Measurements from ENCODE around the gene LRP1B.

The LRP1B gene

DNA sequence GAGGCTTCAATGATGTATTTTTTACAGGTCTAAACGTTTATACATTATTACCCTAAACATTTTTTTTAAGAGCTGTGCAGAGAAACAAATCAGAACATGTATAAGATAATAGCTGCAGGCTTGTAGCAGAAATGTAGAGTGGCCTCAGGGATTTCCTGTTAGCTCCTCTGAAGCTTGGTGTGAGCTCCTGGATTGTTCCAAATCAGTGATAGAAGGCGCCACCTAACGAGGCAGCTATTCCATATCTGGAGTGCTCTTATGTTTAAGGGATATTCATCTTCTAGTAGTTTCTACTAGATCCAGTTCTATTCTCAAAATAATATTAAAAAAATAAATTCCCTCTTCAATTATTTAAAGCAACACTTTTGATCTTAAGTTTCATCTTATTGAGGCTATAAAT lies 93.1 kb downstream of the LRP1B start:
- DNase-seq, result no peak

DNA sequence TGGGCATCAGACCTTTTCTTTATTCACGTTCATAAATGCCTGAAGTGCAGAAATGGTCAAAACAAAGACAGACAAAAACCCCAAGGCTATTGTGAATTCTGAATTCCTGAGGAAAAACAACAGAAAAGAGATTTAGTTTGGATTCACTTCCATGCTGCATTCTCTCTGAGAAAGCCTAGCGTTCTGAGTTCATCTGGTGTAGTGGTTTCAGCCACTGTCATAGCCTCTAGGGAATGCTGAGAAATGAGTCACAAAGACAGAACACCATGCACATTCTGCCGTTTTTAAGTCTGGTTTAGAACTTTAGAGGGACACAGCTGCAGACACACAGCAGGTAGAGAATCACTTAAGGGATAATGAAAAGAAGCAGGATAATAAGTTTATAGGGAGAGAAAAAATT lies 93.8 kb downstream of the LRP1B start:
- no peak for DNase-seq

DNA sequence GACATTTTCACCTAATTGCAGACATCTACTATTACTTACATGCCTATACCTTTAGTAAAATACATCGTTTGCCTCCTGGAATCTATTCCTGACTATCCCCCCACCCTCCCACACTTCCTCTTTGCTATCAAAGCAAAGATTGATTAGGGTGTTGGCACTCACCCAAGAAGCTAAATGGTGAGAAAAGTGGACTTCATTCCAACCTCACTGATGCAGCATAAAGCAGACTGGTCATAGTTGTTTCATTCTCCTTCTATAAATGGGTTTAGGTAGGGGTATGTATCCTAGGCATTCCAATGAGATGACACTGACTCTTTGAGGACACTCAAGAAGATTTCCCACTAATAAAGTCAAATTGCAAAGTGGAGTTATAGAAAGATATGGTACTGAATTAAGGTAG lies 97.4 kb downstream of the LRP1B start:
- DNase-seq, result no peak

DNA sequence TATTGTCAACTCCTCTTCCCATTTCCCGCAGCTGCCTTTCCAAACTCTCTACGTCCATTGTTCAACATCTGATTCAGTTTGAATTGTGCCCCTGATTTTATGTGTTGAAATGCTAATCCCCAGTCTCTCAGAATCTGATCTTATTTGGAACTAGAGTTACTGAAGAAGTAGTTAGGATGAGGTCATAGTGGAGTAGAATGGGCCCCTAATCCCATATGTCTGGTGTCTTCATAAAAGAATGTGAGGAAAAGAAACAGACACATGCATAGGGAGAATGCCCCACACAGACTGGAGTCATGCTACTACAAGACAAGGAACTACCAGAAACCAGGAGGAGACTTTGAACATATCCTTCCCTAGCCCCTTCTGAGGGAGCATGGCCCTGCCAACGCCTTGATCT lies 99.2 kb downstream of the LRP1B start:
- DNase-seq, result no peak

DNA sequence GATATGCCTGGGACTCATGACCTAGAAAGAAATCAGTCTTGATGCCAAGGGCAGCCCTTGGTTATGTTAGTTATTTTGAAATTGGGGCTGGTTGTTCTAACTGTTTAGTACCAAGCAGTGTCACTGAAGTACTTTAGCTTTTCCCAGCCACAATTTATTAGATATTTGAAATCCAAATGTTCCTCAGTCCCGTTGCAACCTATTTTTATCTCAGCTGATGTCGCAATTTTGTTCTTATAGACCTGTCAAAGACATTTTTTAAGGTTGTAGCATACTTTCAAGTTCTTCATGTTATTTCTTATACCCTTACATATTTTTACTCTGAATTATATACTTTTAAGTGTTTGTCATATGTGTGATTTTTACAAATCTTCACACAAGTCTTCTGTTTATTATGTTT lies 100.1 kb downstream of the LRP1B start:
- no peak for DNase-seq

DNA sequence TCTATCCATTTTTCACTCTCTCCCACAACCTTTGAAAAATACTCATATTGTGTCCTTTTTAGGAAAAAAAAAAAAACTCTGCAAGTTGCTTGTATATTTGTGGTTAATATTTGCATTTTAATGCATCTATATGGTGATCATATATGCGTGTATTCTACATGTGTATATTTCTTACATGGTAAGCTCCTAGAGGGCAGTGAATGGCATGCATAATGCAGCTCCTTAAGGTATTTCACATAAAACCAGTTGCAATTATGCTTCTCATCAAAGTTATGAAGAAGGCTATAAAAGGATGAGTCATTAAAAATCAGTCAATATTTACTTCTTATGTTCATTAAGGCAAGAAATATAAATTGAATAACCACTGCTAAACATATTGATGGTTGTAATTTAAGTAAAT lies 100.8 kb downstream of the LRP1B start:
- no peak for DNase-seq

DNA sequence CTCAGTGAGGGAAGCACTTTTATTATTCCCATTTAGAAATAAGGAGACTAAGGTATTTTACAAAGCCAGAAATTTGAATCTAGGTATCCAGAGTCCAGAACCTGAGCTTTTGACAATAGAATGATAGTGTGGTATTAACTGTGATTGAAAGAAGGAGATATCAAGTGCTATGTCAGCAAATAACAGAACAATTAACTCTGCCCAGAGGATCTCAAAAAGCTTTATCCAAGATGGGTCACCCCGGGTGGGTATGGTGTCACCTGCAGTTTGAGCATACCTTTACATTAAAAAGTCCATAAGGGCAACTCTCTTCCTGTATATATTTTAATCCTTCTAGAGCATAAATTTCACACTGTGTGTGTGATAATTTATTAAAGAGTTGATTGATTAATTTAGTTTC lies 105.4 kb downstream of the LRP1B start:
- no peak for DNase-seq

DNA sequence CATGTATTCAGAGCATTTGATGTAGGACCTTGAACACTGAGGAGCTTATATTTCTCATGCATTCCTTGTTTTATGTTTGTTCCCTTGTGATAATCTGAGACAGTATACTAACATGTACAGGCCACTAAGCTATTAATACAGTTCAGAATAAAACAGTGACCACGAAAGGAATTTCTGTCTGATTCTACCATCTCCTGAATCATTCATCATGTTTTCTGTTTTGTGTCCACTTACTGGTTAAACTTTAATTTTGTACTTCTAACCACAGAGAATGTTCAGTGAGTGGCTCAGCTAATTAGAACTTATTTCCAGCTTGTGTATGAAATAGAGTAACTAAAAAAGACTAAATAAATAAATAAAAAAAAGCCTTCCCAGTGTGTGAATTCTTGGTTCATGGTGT lies 110.4 kb downstream of the LRP1B start:
- DNase-seq, result no peak

DNA sequence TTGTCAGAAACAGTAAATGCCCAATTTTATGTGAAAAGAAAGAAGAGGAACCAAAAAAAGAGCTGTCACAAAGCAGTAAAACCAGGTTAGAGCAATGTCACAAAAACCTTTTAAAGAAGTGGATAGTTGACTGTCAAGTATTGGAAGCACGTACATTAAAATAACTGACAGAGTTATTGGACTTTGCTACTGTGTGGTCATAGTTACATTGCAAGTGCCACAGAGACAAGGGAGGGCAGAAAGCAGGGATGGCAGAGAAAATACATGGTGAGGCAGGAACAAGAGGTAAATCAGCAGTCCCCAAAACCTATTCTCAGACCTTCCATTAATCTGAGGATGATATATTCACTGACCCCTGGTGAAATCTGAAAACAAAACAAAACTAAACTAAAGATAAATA lies 116.3 kb downstream of the LRP1B start:
- no peak for DNase-seq

DNA sequence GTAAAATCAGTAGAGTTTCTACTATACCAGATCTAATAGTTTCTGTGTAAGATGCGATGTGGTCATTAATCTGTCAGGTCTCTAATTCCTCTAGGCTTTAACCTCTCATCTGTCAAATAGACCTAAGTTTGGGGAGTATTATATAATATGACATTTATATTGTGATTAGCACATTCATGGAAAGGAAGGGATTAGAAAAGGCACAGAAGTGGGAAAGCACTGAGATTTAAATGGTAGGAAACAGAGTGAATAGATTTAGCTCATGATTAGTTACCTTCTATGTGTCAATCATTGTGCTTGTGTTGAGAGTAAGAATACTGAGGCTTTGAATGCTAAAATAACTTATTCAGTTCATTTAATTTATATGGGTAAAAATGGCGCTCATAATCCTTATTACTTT lies 118.0 kb downstream of the LRP1B start:
- no peak for DNase-seq

DNA sequence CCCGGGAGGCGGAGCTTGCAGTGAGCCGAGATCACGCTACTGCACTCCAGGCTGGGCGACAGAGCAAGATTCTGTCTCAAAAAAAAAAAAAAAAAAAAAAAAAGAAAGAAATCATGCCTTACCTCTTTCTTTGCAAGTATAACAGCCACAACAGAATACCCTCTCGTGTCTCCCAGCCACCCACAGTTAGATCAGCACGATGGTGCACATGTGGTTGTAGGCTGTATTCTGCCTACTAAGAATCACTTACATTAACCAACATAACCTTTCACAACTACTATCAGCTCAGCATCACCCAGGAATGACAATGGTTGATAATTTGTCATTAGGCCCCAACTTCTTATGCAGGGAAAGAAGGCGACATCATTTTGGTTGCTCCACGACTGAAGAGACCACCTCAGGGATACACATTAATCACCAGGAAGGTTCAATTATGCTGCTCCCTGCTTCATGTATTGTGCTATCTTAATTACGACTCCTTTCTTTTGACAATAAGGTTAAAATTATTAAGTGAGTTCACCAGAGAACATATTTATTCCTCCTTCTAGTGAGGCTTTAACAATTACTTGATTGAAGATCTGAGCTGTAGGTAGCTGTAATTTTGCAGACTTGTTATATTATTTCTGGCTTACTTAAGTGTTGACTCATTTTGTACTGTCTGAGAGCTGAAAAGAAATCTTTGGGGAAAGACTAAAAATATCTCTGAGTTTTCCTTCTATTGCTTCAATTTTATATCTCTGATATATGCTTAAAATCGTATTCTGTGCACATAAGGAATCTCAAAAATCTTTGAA lies 120.1 kb downstream of the LRP1B start:
- DNase-seq, result no peak

DNA sequence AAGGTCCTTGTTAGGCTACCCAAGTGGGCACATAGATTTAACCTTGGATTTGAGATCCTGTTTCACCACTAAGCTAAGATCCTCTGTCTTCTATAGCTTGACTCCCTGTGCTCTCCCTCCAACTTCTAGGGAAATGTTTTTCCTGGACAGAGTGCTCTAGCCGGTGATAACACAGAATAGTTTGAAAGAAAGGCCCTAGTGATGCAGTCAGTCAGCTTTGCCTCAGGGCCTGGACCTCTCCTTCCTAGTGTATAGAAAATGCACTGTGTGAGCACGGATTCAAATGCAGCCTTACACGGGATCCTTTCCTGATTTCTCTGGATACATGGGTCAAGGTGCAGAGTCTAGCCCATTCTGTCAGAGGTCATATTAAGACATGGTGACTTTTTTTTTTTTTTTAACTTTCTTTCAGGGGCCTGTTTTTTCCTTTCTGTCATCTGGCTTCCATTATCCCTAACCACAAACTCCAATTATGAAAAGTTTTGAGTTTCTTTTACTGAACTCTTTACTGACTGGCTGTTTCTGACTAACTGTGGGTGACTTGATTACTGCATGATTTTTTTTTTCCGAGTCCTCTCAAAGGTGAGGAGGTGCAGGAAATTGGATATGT lies 122.6 kb downstream of the LRP1B start:
- DNase-seq, result no peak

DNA sequence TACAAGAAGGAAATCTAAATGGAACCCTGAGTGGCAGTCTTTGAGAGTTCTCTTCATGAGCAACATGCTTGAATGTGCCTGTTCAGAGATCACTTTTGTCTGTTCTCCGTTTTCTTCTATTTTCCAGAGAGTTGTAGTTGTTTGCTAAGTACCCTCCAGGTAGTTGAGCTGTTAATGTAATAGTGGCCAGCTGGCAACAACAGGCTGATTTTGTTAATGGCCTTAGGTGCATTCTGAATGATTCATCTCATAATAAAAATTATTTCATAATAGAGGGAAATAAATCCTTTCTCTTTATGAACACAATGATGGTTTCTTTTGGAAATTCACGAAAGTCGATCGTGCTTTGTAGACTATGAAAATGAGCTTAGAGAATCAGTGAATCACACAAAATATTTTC lies 136.8 kb downstream of the LRP1B start:
- no peak for DNase-seq

DNA sequence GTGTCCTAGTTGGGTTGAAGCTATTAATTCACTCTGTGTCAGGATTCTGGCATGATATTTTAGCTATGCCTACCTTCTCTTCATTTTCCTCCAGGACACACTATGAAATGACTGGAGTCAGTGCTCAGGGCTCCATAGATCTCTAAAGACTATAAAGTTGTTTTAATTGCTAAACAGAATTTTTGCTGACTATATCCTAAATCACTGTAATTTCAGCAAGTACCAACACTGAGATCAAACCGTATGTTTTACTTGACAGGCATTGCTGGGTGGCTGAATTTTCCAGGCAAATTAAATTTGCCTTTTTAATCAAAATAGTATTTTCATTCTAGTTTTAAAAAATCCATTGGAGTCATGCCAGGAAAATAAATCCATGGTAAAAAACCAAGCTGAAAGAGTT lies 138.1 kb downstream of the LRP1B start:
- no peak for DNase-seq

DNA sequence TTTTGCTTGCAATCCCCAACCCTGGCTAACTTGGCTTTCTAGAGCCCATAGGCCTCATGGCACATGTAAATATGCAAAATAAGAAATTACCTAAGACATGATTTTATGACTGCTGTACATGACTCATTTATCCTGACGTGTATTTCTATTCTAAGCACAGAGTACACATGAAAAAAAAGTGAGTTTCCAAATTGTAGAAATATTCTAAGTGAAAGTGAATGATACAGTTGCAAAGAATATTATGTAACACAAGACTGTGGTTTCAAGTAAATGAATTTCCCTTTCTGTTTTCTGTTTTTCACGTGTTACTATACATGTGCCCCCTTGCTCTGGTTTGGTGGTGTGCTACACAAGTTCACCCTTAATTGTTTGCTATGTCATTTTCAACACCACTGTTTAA lies 162.4 kb downstream of the LRP1B start:
- DNase-seq, result no peak

DNA sequence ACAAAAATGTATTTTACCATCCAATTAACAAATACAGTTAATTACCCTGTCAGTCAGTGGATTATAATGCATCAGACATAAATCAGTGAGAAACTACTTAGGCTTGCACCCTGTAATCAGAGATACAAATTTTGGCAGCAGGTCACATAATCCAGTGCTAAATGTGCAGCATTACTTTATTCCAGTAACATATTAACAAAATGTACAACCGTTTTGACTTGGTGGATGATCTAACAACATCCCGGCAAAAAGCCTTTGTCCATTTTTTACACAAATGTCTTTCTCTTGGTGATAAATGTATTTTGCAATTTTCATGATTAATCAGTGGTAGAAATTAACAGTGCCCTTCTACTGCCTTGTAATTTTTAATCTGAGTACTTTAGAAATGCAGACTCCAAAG lies 162.8 kb downstream of the LRP1B start:
- DNase-seq, result no peak

DNA sequence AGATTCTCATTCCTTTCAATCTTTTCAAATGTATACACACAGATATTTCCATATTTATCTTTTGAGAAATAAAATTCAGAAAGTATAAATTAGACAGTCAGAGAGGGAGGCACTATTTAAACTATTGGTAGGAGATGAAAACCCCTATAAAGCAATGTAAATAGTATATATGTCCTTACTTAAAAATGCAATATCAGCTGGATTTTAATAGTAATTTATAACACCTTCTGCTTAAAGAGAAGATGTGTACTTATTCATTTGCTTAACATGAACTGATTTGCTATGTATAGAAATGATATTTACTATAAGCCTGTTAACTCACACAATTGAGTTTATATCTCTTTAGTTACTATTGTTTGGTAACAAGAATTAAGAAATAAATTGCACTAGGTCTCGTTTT lies 163.3 kb downstream of the LRP1B start:
- DNase-seq, result no peak

DNA sequence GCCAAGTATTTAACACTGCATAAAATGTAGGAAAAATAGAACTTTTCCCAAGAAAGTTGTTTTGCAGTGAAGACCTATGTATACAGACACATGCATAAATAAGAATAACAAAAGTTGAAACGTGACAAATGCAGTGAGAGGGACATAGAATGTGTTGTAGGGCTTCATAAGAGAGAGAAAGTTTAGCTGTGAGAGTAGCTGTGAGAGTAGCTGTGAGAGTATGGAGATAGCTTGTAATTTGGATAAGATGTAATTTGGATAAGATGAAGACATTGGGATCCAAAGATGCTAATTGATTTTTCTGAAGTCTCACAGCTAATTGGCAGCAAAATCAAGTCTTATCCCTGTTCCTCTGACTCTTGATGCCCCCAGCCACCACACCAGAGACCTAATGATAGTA lies 170.9 kb downstream of the LRP1B start:
- DNase-seq, result no peak

DNA sequence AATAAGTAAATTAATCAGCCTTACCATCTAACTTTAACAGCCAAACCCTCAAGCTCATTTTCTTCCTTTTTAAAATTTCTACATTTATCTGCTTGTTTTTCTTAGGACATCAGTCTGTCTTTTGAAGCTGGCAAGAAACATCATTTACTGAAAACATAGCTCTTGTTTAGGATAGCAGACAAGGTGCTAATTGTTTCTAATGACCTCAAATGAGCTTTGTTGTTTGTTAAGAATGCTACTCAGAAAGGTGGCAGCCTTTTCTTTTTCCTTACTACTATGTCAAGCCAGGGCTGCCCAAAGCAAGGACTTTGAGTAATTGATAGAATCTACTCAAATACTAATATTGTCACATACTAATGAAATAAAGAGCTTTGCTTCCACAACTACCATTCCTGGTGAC lies 171.8 kb downstream of the LRP1B start:
- no peak for DNase-seq

DNA sequence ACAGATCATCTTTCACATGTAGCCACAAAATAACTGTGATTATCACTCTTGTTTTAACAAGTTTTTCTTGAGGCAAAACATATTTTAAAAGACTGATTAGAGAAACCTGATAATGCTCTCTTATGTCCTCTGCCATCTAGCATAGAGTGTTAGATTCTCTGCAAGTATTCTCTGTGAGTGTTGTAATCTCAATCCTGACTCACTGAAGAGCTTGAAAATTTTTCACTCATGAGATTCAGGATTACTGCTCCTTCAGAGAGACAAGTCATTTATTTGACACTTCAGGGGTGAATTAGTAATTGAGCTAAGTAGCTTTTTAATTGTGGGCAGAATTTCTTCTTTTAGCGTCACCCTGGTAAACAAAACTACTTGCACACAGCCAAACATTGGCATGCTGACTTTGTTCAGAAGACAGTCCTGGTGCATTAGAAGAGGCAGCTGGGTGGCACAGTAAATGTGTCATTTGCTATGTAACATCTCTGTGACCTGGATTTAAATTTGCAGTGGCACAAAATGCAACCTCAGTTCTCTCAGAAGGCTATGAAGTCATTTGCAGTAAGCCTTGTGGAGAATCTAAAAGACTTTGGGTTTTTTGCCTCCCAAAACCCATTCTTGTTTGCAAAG lies 172.9 kb downstream of the LRP1B start:
- DNase-seq, result no peak

DNA sequence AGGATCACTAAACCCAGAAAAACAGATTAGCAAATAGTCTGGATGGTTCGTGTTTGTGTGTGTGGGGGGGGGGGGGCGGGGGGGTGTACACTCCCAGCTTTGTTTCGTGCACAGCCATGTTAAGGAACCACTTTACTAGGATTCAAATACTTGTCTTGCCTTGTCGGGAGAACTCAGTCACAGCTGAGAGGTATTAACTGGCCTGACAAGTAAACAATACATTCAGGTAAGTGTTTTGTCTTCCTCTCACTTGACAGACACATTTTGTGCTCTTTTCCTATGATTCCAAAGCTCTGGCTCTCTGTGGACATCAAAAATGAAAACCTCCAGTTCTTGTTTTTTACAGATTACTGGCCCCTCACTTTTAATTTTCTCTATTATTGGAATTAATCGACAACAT lies 173.5 kb downstream of the LRP1B start:
- no peak for DNase-seq

DNA sequence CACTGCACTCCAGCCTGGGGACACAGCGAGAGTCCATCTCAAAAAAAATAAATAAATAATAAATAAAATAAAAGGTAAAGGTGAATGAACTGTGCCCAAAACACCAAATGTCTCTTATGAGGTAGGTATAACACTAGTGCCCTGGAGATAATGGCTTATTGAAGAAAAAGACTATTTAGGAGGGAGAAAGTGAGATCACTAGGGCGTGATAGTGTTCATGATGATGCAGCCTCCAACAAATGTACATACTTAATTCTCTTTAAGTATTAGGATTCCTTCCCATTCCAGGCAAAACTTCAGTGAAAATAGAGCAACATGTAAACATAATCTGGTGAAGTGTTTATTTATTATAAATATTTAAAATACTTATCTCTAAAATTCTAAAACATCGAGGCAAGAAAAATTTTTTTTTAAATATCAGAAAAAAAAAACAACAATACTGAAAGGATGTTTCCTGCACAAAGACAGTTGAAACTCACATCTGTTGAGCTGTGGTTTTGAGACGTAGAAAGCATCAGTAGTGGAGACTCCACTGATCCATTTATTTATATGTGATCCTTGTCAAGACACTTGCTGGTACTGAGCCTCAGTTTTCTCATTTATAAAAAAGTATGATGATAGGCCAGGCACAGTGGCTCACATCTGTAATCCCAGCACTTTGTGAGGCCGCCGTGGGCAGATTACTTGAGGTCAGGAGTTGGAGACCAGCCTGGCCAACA lies 183.3 kb downstream of the LRP1B start:
- no peak for DNase-seq

DNA sequence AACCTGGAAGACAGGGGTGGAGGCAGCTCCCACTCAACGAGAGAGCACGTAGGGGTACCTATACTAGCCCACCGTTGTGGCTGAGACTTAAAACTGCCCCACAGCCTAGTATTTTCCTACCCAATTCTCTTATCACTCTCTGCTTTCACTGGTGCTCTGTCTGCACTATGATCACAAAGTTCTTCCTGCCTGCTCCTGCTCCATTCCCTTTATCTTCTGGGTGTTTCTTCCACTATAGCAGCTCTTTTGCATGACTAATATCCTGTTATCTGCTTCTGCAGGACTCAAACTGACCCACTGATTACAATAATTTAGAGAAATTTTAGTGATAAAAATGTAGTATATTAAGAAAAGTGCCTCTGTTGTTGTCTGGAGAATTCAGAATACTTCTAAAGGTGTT lies 184.8 kb downstream of the LRP1B start:
- DNase-seq, result no peak

DNA sequence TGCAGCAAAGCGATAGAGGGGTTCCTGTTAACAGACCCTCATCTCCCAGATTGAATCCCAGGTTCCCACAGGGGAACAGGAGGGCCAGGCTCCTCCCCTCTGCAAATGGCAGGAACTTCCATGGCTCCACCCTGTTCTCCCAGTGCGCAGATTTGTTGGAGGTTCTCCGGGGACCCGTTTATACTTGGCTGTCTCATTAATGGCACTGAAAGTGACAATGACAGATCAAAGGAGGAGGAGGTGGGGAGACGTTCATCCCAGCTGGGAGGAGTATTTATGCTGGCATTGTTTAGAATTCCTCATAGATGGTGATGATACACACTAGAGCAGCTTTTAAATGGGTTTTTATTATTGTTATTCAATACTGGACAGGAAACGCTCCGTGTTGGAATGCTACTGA lies 186.9 kb downstream of the LRP1B start:
- DNase-seq, result no peak
